OCI-LY3 (cell line): Measurements from ENCODE around the gene UBE4A.

Experiments
- H2AFZ ChIP-seq: fragments of 200-600, 300-600 bp; shearing (Covaris generic); 2 replicates; pipeline ENCODE4 v1.6.0; 2014; ENCODE audit warnings: antibody characterized with exemption, low read depth, low read length
- H3K27ac ChIP-seq: fragments of 200-600, 300-600 bp; sonication (generic); 2 replicates; pipeline ENCODE4 v1.5.1; 2014; ENCODE audit warnings: mild to moderate bottlenecking, low read length, moderate library complexity, mixed read lengths
- H3K27me3 ChIP-seq: fragments of 200-600, 300-600 bp; sonication (generic); 2 replicates; pipeline ENCODE4 v1.6.1; 2014; ENCODE audit warnings: low read depth, low read length, mixed read lengths
- H3K36me3 ChIP-seq: fragments of 200-600, 300-600 bp; sonication (generic); replicated peaks from 2 replicates; pipeline ENCODE3; 2014; ENCODE audit warnings: low read depth, low read length, mixed read lengths
- H3K4me1 ChIP-seq: fragments of 300-600, 200-600 bp; sonication (generic); 2 replicates; pipeline ENCODE4 v1.6.1; 2014; ENCODE audit warnings: low read length, mixed read lengths
- H3K4me2 ChIP-seq: fragments of 200-600, 300-600 bp; sonication (generic); 2 replicates; pipeline ENCODE4 v1.6.1; 2014; ENCODE audit warnings: low read length, mixed read lengths
- H3K4me3 ChIP-seq: fragments of 300-600, 200-600 bp; sonication (generic); 2 replicates; pipeline ENCODE4 v1.5.1; 2014; ENCODE audit warnings: antibody characterized with exemption, mild to moderate bottlenecking, low read length, moderate library complexity
- H3K79me2 ChIP-seq: fragments of 300-600, 200-600 bp; shearing (Covaris generic); 2 replicates; pipeline ENCODE4 v1.6.1; 2014; ENCODE audit warnings: mild to moderate bottlenecking, low read length, mixed read lengths
- H3K9ac ChIP-seq: fragments of 300-600, 200-600 bp; shearing (Covaris generic); 2 replicates; pipeline ENCODE4 v1.6.0; 2014; ENCODE audit warnings: mild to moderate bottlenecking, low read length, moderate library complexity
- H3K9me3 ChIP-seq: fragments of 200-600, 300-600 bp; shearing (Covaris generic); 2 replicates; pipeline ENCODE4 v1.6.1; 2014; ENCODE audit warnings: low read length, mixed read lengths; ENCODE audit not compliant: insufficient read depth
- H4K20me1 ChIP-seq: fragments of 200-600, 300-600 bp; sonication (generic); 2 replicates; pipeline ENCODE4 v1.6.1; 2016; ENCODE audit warnings: low read length, mixed read lengths; ENCODE audit not compliant: insufficient read depth
- EZH2phosphoT487 ChIP-seq: fragments of 200-600 bp; shearing (Covaris generic); IDR thresholded peaks from 2 replicates; pipeline ENCODE4 v1.6.1; 2018; ENCODE audit warnings: antibody characterized with exemption, mixed run types, low read depth
- TF ChIP-seq, protein P1 (sequence below): fragments of 200-600, 300-600 bp; sonication (generic); IDR thresholded peaks from 2 replicates; pipeline ENCODE4 v1.5.1; 2014; ENCODE audit warnings: antibody characterized with exemption, low read length, low read depth

UBE4A gene

DNA sequence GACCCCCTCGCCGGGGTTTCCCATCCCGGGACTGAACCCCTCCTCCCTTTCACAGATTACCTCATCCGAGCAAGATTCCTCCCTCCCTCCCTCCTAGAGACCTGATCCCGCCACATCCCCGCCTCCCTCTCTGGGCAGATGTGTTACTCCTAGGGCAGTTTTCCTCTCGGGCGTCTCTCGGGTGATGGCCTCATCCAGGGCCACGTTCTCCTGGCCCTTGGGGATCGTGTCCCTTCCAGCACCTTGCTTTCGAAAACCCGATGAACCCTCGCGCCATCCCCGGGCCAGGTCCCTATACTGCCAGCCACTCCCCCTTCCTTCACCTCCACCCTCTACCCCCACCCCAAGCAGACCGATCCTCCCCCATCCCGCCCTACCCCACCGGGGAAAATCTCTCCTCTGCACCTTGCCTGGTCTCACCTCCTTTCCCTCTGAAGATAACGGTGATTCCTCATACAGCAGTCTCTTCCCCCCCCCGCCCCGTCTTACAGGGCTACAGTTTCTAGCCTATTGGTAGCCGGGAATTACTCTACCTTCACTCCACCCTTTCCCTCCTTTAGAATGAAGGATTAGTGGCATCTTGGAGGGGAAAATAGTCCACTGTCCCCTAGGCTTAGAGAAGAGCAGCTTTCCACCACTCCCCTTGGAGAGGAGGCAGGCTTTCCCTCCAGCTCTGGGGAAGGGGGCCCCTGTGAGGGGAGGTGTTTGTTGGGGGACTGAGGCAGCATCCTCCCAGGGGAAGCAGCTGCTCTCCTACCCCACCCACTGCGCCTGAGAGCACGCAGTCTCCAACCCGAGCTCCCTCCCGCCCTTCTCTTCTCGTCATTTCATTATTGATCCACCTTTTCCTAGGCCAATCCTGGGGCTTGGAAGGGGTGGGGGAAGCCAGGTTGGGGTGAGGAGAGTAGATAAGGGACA, 78.1 kb downstream of the UBE4A start:
- peak overlapping the region; percentile 71 for H3K27ac ChIP-seq

DNA sequence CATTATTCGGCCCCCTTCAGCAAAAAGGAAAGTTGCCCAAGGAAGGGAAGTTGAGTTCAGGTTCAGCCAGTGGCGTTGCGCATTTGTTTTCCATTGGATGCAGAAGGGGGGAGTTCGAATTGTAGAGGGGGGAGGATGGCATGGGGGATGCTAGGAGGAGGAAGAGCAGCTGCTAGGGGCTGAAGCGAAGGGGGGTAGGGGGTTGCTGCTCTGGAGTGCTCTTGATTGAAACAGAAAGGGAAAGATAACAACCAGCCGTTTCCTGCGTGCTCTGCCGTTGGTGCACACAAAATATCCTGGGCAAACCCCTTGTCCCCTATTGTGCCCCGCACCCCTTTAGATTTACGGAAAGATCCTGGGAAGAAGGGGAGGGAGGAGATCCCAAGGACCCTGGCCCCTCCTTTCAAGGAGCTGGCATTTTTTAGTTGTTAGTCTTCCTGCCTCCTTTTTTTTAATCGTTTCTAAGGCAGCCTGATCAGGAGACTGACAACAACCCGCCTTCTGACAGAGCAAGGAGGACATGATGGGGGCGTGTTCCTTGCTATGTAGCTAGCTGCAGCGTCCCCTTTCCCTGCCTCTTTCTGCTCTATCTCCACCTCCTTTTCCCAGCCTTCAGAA, 79.0 kb downstream of the UBE4A start:
- peak overlapping the region; percentile 96 for H3K9ac ChIP-seq
- no peaks in the 10 kb centered on the region for H3K9me3 ChIP-seq
- H3K4me1 ChIP-seq, result peaks cover 52% of the 10 kb centered on the region
- peak overlapping the region; percentile 71 for H3K27ac ChIP-seq
- H4K20me1 ChIP-seq, result peaks cover 59% of the 10 kb centered on the region
- H3K4me3 ChIP-seq, result peak overlapping the region; percentile 93
- no peak overlapping the region for H2AFZ ChIP-seq
- H3K36me3 ChIP-seq, result peaks cover 5% of the 10 kb centered on the region
- H3K27me3 ChIP-seq, result no peaks in the 10 kb centered on the region
- H3K79me2 ChIP-seq, result peaks cover 71% of the 10 kb centered on the region
- H3K4me2 ChIP-seq, result peak overlapping the region; percentile 91
- TF ChIP-seq, protein P1, sequence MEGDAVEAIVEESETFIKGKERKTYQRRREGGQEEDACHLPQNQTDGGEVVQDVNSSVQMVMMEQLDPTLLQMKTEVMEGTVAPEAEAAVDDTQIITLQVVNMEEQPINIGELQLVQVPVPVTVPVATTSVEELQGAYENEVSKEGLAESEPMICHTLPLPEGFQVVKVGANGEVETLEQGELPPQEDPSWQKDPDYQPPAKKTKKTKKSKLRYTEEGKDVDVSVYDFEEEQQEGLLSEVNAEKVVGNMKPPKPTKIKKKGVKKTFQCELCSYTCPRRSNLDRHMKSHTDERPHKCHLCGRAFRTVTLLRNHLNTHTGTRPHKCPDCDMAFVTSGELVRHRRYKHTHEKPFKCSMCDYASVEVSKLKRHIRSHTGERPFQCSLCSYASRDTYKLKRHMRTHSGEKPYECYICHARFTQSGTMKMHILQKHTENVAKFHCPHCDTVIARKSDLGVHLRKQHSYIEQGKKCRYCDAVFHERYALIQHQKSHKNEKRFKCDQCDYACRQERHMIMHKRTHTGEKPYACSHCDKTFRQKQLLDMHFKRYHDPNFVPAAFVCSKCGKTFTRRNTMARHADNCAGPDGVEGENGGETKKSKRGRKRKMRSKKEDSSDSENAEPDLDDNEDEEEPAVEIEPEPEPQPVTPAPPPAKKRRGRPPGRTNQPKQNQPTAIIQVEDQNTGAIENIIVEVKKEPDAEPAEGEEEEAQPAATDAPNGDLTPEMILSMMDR, result no peak
- no peak for TF ChIP-seq EZH2phosphoT487

More for the DNA sequence above, 78.1 kb downstream of the UBE4A start:
- Histone ChIP-seq H3K4me3 (peak overlapping the region; percentile 93), H3K79me2 (peaks cover 61% of the 10 kb centered on the region), H3K9ac (peak overlapping the region; percentile 96), H3K27me3 (no peaks in the 10 kb centered on the region), H3K4me2 (peak overlapping the region; percentile 91), H4K20me1 (peaks cover 50% of the 10 kb centered on the region), H3K36me3 (peaks cover 5% of the 10 kb centered on the region), H3K9me3 (no peaks in the 10 kb centered on the region), H3K4me1 (peaks cover 42% of the 10 kb centered on the region), H2AFZ (no peak overlapping the region)
- no peak for TF ChIP-seq EZH2phosphoT487
- TF ChIP-seq, protein P1, result no peak

DNA sequence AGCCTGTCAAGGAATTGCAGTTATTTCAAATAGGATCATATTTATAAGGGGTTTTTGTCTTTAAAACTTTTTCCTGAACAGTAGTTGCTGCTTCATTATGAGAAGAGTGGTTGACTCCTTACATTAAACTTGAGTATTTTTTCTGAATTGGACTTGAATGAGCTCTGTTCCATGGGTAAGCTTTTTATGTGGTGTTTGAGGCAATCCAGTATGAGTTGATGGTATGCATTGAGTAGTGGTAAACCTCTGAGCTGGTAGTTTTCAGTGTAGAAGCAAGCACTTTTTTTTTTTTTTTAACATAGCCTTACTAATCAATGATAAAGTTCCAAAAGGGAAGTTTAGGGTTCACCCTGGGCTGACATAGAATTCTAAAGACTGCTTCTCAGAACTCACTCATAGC, 80.2 kb downstream of the UBE4A start:
- H3K4me3 ChIP-seq, result no peak overlapping the region
- peaks cover 58% of the 10 kb centered on the region for H3K4me1 ChIP-seq
- H3K79me2 ChIP-seq, result peaks cover 83% of the 10 kb centered on the region
- H4K20me1 ChIP-seq, result peaks cover 69% of the 10 kb centered on the region
- no peaks in the 10 kb centered on the region for H3K9me3 ChIP-seq
- H3K9ac ChIP-seq, result no peak overlapping the region
- peaks cover 12% of the 10 kb centered on the region for H3K36me3 ChIP-seq
- TF ChIP-seq, protein P1, result no peak
- TF ChIP-seq EZH2phosphoT487, result no peak
- no peak overlapping the region for H2AFZ ChIP-seq
- H3K4me2 ChIP-seq, result peak overlapping the region; percentile 91; the same call in 1 of the 2 replicates
- H3K27ac ChIP-seq, result no peak overlapping the region
- H3K27me3 ChIP-seq, result no peaks in the 10 kb centered on the region

DNA sequence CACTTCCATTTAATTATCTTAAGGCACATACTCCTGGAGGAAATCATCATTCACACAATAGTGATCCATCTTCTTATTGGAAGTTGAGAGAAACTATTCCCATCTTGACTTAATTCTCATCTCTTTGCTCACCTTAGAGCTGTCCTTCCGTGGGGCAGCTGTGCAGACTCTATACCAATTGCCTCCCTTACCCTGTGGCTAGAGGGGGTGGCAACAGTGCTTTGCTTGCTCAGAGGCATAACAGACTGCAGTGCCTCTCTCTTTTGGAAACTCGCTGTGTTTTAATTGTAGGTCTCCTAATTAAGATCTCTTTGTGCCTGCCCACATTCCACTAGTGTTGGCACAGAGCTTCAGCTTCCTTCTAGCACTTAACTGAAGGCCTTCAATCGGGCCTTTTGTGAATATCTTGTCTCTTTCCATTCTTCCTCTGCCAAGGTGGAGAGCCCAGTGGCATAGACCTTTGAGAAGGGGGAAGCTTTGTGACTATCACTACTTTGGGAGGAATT, 82.4 kb downstream of the UBE4A start:
- H3K27ac ChIP-seq, result peak overlapping the region; percentile 79
- H3K36me3 ChIP-seq, result peaks cover 20% of the 10 kb centered on the region

More for the DNA sequence above, 82.4 kb downstream of the UBE4A start:
- Histone ChIP-seq H3K79me2 (peaks cover 100% of the 10 kb centered on the region), H3K27me3 (no peaks in the 10 kb centered on the region), H3K9me3 (no peaks in the 10 kb centered on the region), H3K9ac (no peak overlapping the region), H3K4me2 (peak overlapping the region; percentile 85), H4K20me1 (peaks cover 86% of the 10 kb centered on the region), H3K4me3 (peak overlapping the region; percentile 64), H2AFZ (no peak overlapping the region), H3K4me1 (peaks cover 61% of the 10 kb centered on the region)
- no peak for TF ChIP-seq EZH2phosphoT487
- TF ChIP-seq, protein P1, result no peak
